ENCODE data around the gene PRKN. TPM values are rescaled to one million over a fixed set of nuclear protein-coding genes. Genes with fewer than 3 reads are reported as not detected.

PRKN gene
- total and polyA plus RNA-seq, 9 donors = 3.0 to 15.0 (median 9.2) TPM

GRCh38 chr6:161903584-161904212, 823.9 kb downstream of the PRKN start:
- no peaks in the 10 kb centered on the region for H3K36me3 ChIP-seq
- TF ChIP-seq EP300 (IDR thresholded peaks at IDR 0.05) (no peak), CTCF (IDR thresholded peaks at IDR 0.05) (no peak), POLR2A (IDR thresholded peaks at IDR 0.05) (no peak)
- intact Hi-C loops (cut with DNase I) = no loop called here
- 66 to 98% (median 73%) methylated on average over 2 of the region's 2 CpGs for WGBS, 3 donors
- H3K9me3 ChIP-seq = no peaks in the 10 kb centered on the region
- DNase-seq = no peak
- H3K27me3 ChIP-seq = no peaks in the 10 kb centered on the region
- H3K4me3 ChIP-seq = no peak overlapping the region
- no peaks in the 10 kb centered on the region for H3K4me1 ChIP-seq (ENCODE audit: insufficient read depth)
- no peak overlapping the region for H3K27ac ChIP-seq

GRCh38 chr6:161901740-161902426, 825.7 kb downstream of the PRKN start:
- Histone ChIP-seq H3K4me3 (no peak overlapping the region), H3K9me3 (no peaks in the 10 kb centered on the region), H3K36me3 (no peaks in the 10 kb centered on the region), H3K27ac (no peak overlapping the region), H3K27me3 (no peaks in the 10 kb centered on the region), H3K4me1 (ENCODE audit: insufficient read depth) (no peaks in the 10 kb centered on the region)
- intact Hi-C loops (cut with DNase I) = no loop called here
- no peak for TF ChIP-seq CTCF (IDR thresholded peaks at IDR 0.05)
- TF ChIP-seq EP300 (IDR thresholded peaks at IDR 0.05) = no peak
- no peak for TF ChIP-seq POLR2A (IDR thresholded peaks at IDR 0.05)
- no peak for DNase-seq
- 61 to 68% (median 62%) methylated on average over 16 of the region's 16 CpGs for WGBS, 3 donors

- intact Hi-C loops (cut with DNase I) = no loop called here
Observed at GRCh38 chr6:161894436-161894835, 833.1 kb downstream of the PRKN start.

GRCh38 chr6:161891542-161891941, 836.0 kb downstream of the PRKN start:
- WGBS, 3 donors = 82 to 89% (median 82%) methylated on average over 2 of the region's 2 CpGs
- no peak overlapping the region for H3K4me3 ChIP-seq
- no peaks in the 10 kb centered on the region for H3K9me3 ChIP-seq
- H3K27me3 ChIP-seq = no peaks in the 10 kb centered on the region
- intact Hi-C loops (cut with DNase I) = no loop called here
- H3K36me3 ChIP-seq = no peaks in the 10 kb centered on the region
- no peak for DNase-seq
- no peak for TF ChIP-seq CTCF (IDR thresholded peaks at IDR 0.05)
- TF ChIP-seq POLR2A (IDR thresholded peaks at IDR 0.05) = no peak
- no peak for TF ChIP-seq EP300 (IDR thresholded peaks at IDR 0.05)
- no peak overlapping the region for H3K27ac ChIP-seq
- peaks cover 1% of the 10 kb centered on the region for H3K4me1 ChIP-seq (ENCODE audit: insufficient read depth)

More at GRCh38 chr6:161894436-161894835, 833.1 kb downstream of the PRKN start:
- WGBS, 3 donors = 21 to 65% (median 24%) methylated on average over 6 of the region's 6 CpGs
- H3K4me3 ChIP-seq = no peak overlapping the region
- peaks cover 1% of the 10 kb centered on the region for H3K4me1 ChIP-seq (ENCODE audit: insufficient read depth)
- no peaks in the 10 kb centered on the region for H3K36me3 ChIP-seq
- no peak overlapping the region for H3K27ac ChIP-seq
- H3K27me3 ChIP-seq = no peaks in the 10 kb centered on the region
- DNase-seq = no peak
- no peaks in the 10 kb centered on the region for H3K9me3 ChIP-seq
- no peak for TF ChIP-seq POLR2A (IDR thresholded peaks at IDR 0.05)
- no peak for TF ChIP-seq CTCF (IDR thresholded peaks at IDR 0.05)
- TF ChIP-seq EP300 (IDR thresholded peaks at IDR 0.05) = no peak
